Measurements from ENCODE around the gene CHRM2. TPM values are rescaled to one million over a fixed set of nuclear protein-coding genes. Genes with fewer than 3 reads are reported as not detected.

CHRM2 gene
- total RNA-seq, 4 donors from 2014 or later = 0.13 to 0.32 (median 0.15) TPM; not detected in 1

GRCh38 chr7:137038706-137039105 is 170.3 kb downstream of the CHRM2 start:
- intact Hi-C loops (cut with DNase I; ENCODE audit: low total_unique reads) = no loop called here
- WGBS, 2 donors = 72 to 79% methylated on average over 2 of the region's 2 CpGs
- no peak for DNase-seq (ENCODE audit: low spot score in 2 of 2)
- H3K4me3 ChIP-seq (ENCODE audit: low read depth, poor library complexity, severe bottlenecking) = no peak overlapping the region
- TF ChIP-seq CTCF (IDR thresholded peaks at IDR 0.05) (no peak), POLR2A (IDR thresholded peaks at IDR 0.05) (no peak)

DNA sequence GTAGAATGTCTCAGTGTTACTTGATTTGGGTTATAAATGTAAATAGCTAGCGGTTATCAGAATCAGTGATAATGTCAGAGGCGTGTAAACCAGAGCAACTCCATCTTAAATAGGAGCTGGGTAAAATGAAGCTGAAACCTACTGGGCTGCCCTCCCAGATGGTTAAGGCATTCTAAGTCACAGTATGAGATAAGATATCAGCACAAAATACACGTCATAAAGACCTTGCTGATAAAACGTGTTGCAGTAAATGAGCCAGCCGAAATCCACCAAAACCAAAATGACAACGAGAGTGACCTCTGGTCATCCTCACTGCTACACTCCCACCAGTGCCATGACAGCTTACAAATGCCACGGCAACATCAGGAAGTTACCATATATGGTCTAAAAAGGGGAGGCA is 172.3 kb downstream of the CHRM2 start:
- DNase-seq (ENCODE audit: low spot score in 2 of 2) = no peak
- no peak overlapping the region for H3K4me3 ChIP-seq (ENCODE audit: low read depth, poor library complexity, severe bottlenecking)
- TF ChIP-seq CTCF (IDR thresholded peaks at IDR 0.05) = no peak
- no peak for TF ChIP-seq POLR2A (IDR thresholded peaks at IDR 0.05)
- intact Hi-C loops (cut with DNase I; ENCODE audit: low total_unique reads) = no loop called here
- 90 to 92% methylated on average over 7 of the region's 7 CpGs for WGBS, 2 donors

DNA sequence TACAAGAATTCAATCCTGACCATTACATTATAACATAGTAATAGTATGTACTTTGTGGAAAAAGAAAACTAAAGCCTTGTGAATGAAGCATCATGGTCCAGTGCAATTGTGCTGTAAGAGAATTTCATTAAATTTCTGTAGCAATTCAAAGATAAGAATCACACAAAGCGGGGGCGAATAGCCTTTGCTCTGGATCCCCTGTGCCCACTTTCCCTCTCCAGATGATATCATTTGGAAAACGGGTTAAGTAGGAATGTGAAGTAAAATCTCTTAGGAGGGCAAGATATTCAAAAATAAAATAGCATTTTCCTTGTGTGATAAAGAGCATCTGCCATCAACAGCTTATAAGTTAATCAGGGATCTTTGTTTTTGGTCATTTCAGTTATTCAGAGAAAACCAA is 177.1 kb downstream of the CHRM2 start:
- DNase-seq (ENCODE audit: low spot score in 2 of 2) = no peak
- whole genome bisulfite sequencing, 2 donors = 83 to 87% methylated on average over 3 of the region's 3 CpGs
- no peak for TF ChIP-seq CTCF (IDR thresholded peaks at IDR 0.05)
- no peak for TF ChIP-seq POLR2A (IDR thresholded peaks at IDR 0.05)
- intact Hi-C loops (cut with DNase I; ENCODE audit: low total_unique reads) = no loop called here
- no peak overlapping the region for H3K4me3 ChIP-seq (ENCODE audit: low read depth, poor library complexity, severe bottlenecking)

DNA sequence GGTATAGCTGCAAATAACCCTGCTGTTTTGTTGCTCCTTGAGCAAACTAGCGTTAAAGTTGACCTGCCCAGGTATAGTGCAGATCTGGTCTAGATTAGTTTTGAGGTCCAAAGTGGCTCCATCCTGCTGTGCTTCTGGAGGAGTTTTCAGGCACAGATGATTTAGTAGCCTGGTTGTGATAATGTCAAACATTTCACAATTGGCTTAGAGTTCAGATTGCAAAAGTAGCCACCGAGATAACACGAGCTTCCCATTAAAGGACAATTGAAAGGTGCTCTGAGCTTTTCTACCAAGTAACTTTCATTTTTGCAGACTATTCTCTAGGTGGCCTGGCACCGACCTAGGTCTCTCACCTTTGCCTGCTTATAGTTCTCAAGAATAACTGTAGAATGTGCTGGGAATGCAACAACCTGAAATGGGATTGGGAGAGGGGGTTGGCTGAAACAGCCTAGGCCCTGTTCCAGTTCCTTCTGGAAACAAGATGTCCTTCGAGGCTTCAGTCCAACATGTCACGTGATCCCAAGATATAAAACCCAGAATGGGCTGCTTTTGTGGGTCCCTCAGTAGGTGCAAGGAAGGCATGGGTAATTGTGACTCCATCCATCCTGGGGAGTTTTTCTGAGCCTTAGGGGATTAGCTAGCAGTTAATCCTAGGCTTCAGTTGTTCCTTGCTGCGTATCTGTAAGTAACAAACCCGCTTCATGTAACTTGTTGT is 201.0 kb downstream of the CHRM2 start:
- no peak overlapping the region for H3K4me3 ChIP-seq (ENCODE audit: low read depth, poor library complexity, severe bottlenecking)
- intact Hi-C loops (cut with DNase I; ENCODE audit: low total_unique reads) = no loop called here
- 76 to 78% methylated on average over 8 of the region's 8 CpGs for WGBS, 2 donors
- no peak for DNase-seq (ENCODE audit: low spot score in 2 of 2)
- TF ChIP-seq POLR2A (IDR thresholded peaks at IDR 0.05) (no peak), CTCF (IDR thresholded peaks at IDR 0.05) (no peak)

MicroRNA genes within 50 kb of the gene (microRNA counts, 767-probe panel; counts per million panel counts)
- microRNA hsa-miR-490-3p (0 to 358 counts per million in 2 donors), microRNA hsa-miR-490-5p (0 to 358 counts per million in 2 donors)

Small RNAs within 50 kb of the gene (microRNA-seq; reads per million reads assigned to microRNA genes)
- 0.57 to 3.4 reads per million in 2 donors for gene MIR490 (ENCODE audit: borderline number of aligned reads in 1 of 2, borderline replicate concordance in 2 of 2)

Data from lower leg skin (tissue), 4 donors.